ENCODE results near the gene SETD1B. TPM values are rescaled to one million over a fixed set of nuclear protein-coding genes. Genes with fewer than 3 reads are reported as not detected.

The SETD1B gene
- total RNA-seq, 1 experiment from 2014 or later, result 1.7 TPM

DNA sequence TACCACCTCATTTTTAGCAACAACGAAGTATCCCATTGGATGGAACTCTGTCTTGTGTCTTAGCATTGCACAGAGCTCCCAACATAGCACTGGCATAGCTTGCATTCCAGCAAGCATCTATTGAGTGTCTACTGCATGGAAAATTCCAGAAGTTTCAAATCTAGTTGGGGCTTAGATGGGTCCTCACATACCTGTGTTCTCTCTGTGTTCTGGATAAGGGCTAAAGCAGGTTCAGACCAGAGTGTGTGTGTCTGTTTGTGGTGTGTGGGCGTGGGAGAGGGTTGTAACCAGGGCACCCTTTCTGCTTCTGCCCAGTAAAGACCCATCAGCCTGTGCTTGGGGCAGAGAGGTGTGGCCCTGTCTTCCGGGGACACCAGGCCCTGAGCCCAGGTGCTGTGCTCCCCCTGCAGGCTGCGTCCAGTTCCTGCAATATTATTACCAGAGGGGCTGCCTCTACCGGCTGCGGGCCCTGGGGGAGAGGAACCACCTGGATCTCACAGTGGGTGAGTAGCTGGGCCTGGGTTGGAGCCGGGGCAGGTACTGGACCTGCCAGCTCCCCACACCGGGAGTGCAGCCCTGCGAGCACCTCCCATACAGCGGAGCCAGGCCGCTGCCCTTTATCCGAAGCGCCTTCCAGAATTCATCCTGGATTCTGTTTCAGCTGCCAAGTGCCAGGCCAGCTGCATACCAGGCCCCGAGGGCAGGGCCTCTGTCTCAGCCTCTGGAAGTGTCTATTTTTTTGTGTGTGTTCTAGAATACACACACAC is 30.6 kb upstream of the SETD1B start:
- Histone ChIP-seq H3K9me3 (replicated peaks) (no peaks in the 10 kb centered on the region), H3K36me3 (peaks cover 11% of the 10 kb centered on the region; the same call in 1 of the 2 replicates), H3K4me1 (replicated peaks) (peaks cover 16% of the 10 kb centered on the region), H3K27me3 (replicated peaks) (no peaks in the 10 kb centered on the region), H3K27ac (no peak overlapping the region), H3K4me3 (no peak overlapping the region)
- peak; percentile 60 to 76 for DNase-seq (ENCODE audit: low read depth in 1 of 2, low spot score in 2 of 2)

DNA sequence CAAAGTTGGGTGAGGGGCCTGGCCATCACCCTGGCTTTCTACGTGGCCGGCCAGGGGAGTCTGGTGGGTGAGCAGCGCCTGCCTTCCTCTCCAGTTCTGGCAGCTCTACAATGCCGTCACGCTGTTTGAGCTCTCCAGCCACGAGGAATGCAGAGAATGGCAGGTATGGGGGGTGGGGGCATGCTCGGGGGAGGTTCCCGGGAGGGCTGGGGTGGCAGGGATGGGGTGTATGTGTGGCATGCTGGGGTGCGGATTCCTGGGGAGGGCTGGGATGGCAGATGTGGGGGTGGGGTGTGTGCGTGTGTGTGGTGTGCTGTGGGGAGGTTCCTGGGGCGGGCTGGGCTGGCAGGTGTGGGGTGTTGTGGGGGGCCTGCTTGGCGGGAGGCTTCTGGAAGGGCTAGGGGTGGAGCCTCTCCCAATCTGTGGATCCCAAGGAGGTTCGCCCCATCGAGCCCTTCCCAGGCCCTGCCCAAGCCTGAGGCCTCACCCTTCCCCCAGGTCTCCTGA is 28.8 kb upstream of the SETD1B start:
- DNase-seq (ENCODE audit: low read depth in 1 of 2, low spot score in 2 of 2), result no peak
- H3K27me3 ChIP-seq (replicated peaks), result no peaks in the 10 kb centered on the region
- peaks cover 8% of the 10 kb centered on the region; the same call in 1 of the 2 replicates for H3K36me3 ChIP-seq
- no peak overlapping the region for H3K4me3 ChIP-seq
- no peaks in the 10 kb centered on the region for H3K9me3 ChIP-seq (replicated peaks)
- no peak overlapping the region for H3K27ac ChIP-seq
- peaks cover 11% of the 10 kb centered on the region for H3K4me1 ChIP-seq (replicated peaks)

DNA sequence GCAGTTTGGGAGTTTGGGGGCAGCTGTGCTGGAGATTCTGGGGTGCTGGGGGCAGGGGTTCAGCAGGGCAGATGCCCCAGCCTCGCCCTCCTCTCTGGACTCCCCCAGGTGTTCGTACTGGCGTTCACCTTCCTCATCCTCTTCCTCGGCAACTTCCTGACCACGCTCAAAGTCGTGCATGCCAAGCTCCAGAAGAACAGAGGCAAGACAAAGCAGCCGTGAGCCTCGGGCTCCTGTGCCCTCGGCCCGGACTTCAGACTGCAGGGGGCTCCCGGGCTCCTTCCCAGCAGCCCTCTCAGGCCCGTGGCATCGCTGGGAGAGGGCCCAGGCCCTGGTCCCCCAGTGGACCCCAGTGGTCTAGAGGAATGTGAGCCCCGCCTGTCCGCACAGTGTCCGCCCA is 28.3 kb upstream of the SETD1B start:
- Histone ChIP-seq H3K4me3 (no peak overlapping the region), H3K9me3 (replicated peaks) (no peaks in the 10 kb centered on the region), H3K27ac (no peak overlapping the region), H3K4me1 (replicated peaks) (peaks cover 11% of the 10 kb centered on the region), H3K27me3 (replicated peaks) (no peaks in the 10 kb centered on the region), H3K36me3 (peaks cover 8% of the 10 kb centered on the region; the same call in 1 of the 2 replicates)
- DNase-seq (ENCODE audit: low read depth in 1 of 2, low spot score in 2 of 2), result no peak

DNA sequence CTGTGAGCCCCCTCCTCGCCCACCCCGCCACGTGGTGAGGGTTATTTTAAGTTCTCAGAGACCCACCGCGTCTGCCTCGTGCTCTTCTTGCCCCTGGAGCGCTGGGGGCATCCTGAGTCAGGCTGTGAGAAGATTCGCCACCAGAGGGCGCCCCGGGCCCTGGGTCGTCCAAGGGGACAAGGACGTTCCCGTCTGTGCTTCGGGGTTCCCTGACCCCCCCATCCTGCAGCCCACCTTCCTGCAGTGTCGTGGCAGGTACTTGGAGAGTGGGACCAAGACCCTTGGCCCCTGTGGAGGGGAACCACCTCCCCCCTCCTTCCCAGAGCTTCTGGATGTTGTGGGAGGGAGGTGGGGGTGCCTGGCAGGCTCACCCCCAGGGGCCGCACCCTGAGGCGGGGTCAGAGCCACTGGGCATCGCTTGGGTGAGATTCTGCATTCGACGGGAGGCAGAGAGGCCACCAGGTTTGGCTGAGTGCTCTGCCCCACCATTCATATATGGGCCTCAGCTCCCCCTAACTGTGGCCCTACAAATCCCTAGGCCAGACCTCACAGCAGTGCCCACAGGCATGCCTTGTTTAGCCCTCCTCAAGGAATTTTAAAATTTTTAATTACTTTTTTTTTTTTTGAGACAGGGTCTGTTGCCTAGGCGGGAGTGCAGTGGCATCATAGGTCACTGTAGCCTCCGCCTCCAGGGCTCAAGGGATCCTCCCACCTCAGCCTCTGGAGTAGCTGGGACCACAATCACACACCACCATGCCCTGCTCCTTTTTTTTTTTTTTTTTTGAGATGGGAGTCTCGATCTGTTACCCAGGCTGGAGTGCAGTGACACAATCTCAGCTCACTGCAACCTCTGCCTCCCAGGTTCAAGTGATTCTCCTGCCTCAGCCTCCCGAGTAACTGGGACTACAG is 27.4 kb upstream of the SETD1B start:
- Histone ChIP-seq H3K27ac (no peak overlapping the region), H3K4me3 (no peak overlapping the region), H3K36me3 (peaks cover 8% of the 10 kb centered on the region; the same call in 1 of the 2 replicates), H3K4me1 (replicated peaks) (peaks cover 11% of the 10 kb centered on the region), H3K9me3 (replicated peaks) (no peaks in the 10 kb centered on the region), H3K27me3 (replicated peaks) (no peaks in the 10 kb centered on the region)
- peak; percentile 53 to 78 for DNase-seq (ENCODE audit: low read depth in 1 of 2, low spot score in 2 of 2)

DNA sequence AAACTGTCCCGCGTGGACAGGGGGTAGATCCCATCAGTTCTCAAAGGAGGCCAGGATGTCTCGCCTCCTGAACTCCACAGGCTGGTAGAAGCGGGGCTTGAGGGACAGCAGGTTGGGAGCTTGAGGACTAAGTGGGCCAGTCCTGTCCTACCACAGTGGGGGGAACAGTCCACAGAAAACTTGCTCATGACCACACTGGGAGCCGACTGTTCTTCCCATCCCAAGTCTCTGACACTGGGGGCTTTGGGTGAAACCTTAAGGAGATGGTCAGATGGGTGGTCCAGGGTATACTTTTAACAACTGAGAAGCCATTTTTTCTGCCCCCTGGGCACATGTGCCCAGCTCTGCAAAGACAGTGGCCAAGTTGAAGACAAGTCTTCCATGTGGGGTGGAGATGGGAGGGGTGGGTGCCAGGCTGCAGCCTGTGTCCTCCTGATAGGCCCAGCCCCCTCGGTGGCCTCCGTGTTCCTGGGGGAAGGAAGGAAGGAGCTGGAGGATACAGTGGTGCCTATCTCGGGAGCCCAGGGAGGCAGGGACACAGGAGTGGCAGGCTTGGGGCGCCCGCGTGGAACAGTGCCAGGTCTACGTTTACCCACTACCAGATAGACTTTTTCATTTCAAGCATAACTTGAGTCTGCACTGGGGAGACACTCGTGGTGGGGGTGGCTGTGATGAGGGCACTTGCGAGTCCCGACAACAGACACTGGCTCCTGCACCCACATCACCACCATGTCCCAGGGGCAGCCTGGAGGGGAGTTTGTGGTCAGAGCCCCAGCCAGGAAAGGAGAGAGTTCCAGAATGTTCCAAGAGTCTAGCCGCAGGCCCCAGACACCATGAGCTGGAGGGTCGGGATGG is 25.0 kb upstream of the SETD1B start:
- Histone ChIP-seq H3K9me3 (replicated peaks) (no peaks in the 10 kb centered on the region), H3K27ac (no peak overlapping the region), H3K27me3 (replicated peaks) (no peaks in the 10 kb centered on the region), H3K4me1 (replicated peaks) (peaks cover 11% of the 10 kb centered on the region), H3K4me3 (no peak overlapping the region), H3K36me3 (peaks cover 5% of the 10 kb centered on the region; the same call in 1 of the 2 replicates)
- no peak for DNase-seq (ENCODE audit: low read depth in 1 of 2, low spot score in 2 of 2)

DNA sequence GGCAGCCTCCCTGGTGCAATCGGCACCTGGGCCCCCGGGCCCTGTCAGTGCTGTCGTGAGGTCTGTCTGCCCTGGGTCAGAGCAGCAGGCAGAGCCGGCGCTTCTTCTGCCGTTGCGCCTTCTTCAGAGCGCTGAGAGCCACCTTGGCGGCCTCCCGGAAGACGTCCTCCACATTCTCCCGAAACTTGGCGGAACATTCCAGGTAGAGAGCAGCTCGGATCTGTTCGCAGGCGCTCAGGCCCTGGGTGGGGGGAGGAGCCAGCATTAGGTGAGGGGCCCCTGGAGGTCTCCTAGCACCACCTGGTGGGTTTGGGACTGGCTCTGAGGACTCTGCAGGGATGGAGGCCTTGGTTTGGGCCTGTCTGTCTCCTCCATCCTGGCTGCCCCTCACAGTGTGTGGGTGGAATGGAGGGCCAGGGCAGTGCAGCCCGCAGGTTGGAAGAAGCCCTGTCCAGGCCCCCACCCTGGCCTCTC is 24.4 kb upstream of the SETD1B start:
- no peaks in the 10 kb centered on the region for H3K9me3 ChIP-seq (replicated peaks)

DNA sequence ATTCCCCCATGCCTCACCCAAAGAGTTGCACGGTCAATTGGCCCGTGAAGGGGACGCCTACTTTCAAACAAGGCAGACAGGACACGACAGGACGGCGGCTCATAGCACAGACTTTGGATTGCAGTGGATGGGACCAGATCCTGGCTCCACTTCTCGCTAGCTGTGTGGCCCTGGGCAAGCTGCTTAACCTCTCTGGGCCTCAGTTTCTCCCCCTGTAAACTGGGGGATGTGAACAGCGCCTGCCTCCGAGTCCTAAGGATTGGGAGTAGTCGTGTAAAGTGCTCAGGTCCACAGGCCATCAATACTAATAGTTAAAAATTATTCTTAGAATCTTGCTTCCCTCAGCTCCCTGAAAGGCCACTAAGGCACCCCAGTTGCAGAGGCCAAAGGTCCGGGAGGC is 23.4 kb upstream of the SETD1B start:
- DNase-seq (ENCODE audit: low read depth in 1 of 2, low spot score in 2 of 2), result no peak
- no peak overlapping the region for H3K4me3 ChIP-seq
- no peak overlapping the region for H3K27ac ChIP-seq
- peaks cover 21% of the 10 kb centered on the region for H3K4me1 ChIP-seq (replicated peaks)
- H3K9me3 ChIP-seq (replicated peaks), result no peaks in the 10 kb centered on the region
- H3K36me3 ChIP-seq, result peaks cover 5% of the 10 kb centered on the region; the same call in 1 of the 2 replicates
- no peaks in the 10 kb centered on the region for H3K27me3 ChIP-seq (replicated peaks)

More for the DNA sequence above, 24.4 kb upstream of the SETD1B start:
- DNase-seq (ENCODE audit: low read depth in 1 of 2, low spot score in 2 of 2), result no peak
- Histone ChIP-seq H3K4me3 (no peak overlapping the region), H3K27ac (no peak overlapping the region), H3K36me3 (peaks cover 5% of the 10 kb centered on the region; the same call in 1 of the 2 replicates), H3K27me3 (replicated peaks) (no peaks in the 10 kb centered on the region), H3K4me1 (replicated peaks) (peaks cover 16% of the 10 kb centered on the region)

DNA sequence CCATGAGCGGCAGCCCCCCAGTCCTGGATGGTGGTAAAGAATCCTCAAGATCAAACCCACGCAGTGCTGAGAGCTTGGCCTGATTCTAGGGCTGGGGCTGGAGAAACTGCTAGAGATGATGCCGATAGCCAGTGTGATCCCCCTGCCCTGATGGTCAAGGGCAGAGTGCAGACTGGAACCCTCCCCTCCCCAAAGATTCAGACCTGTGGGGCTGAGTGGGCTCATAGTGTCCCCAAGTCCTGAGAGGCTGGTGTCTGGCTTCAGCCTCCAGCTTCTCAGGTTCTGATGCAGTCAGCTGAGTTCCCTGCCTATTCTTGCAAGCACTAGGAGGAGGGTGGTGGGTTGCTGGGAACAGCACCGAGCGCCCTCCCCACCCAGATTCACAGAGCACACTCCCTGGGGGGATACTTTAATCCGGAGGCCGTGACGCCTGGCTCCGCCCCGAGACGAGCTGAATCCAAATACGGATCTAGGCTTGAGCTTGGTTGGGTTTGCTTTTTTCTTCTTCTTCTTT is 22.3 kb upstream of the SETD1B start:
- H3K4me3 ChIP-seq, result no peak overlapping the region
- H3K27ac ChIP-seq, result no peak overlapping the region
- H3K36me3 ChIP-seq, result no peaks in the 10 kb centered on the region
- H3K4me1 ChIP-seq (replicated peaks), result peaks cover 23% of the 10 kb centered on the region
- no peaks in the 10 kb centered on the region for H3K9me3 ChIP-seq (replicated peaks)
- no peaks in the 10 kb centered on the region for H3K27me3 ChIP-seq (replicated peaks)
- no peak for DNase-seq (ENCODE audit: low read depth in 1 of 2, low spot score in 2 of 2)

DNA sequence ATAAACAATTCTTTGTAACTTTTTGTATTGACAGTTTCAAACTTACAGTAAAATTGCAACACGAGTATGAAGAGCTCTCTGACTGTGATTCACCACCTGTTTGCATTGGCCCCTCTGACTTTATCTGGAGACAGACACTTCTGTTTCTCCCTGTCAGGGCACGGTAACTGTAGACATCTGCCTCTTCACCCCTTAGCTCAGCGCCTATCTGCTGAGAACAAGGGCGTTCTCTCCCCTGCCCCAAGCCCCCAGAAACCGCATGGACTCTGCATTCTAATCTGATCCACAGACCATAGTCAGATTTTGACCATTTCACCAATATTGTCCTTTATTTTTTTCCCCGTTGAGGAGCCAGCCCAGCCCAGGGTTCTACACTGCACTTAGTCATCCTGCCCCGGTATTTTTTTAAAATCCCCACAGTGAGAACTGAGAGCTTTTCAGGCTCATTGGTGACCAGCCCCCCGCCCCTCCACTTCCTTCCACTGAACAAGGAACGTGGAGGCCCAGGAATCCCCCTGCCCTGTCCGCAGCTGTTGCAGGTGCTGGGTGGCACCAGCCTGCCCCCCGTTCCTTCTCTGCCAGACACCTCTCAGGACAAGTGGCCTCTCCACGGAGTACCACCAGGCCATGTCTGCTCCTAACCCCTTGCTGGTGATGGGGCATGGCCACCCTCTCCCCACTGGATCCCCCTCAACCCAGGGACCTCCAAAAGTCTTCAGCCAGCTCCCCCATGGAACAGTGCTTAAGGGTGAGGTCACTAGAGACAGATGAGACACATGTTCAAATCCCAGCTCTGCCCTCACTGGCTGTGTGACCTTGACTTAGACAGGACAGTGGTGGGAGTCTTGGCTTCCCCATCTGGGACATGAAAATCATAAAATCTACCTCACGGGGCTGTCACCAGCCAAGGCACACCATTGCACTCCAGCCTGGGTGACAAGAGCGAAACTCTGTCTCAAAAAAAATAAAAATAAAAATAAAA is 21.5 kb upstream of the SETD1B start:
- no peaks in the 10 kb centered on the region for H3K9me3 ChIP-seq (replicated peaks)
- H3K27ac ChIP-seq, result no peak overlapping the region
- no peaks in the 10 kb centered on the region for H3K36me3 ChIP-seq
- H3K4me1 ChIP-seq (replicated peaks), result peaks cover 24% of the 10 kb centered on the region
- H3K4me3 ChIP-seq, result no peak overlapping the region
- no peaks in the 10 kb centered on the region for H3K27me3 ChIP-seq (replicated peaks)
- no peak for DNase-seq (ENCODE audit: low read depth in 1 of 2, low spot score in 2 of 2)

DNA sequence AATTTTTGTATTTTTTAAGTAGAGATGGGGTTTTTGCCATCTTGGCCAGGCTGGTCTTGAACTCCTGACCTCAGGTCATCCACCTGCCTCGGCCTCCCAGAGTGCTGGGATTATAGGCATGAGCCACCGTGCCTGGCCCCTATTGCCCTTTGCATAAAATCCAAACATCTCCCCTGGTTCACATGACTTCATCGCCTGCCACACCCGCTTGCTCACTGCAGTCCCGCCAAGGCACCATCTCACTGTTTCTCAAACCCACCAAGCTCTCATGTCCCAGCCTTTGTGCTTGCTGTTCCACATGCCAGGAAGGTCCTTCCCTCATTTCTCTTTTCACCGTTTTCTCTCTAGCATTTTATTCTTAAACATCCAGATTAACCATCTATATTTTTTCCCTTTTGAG is 20.0 kb upstream of the SETD1B start:
- Histone ChIP-seq H3K36me3 (no peaks in the 10 kb centered on the region), H3K9me3 (replicated peaks) (no peaks in the 10 kb centered on the region), H3K4me1 (replicated peaks) (peaks cover 24% of the 10 kb centered on the region), H3K27ac (no peak overlapping the region), H3K27me3 (replicated peaks) (no peaks in the 10 kb centered on the region), H3K4me3 (no peak overlapping the region)
- no peak for DNase-seq (ENCODE audit: low read depth in 1 of 2, low spot score in 2 of 2)

DNA sequence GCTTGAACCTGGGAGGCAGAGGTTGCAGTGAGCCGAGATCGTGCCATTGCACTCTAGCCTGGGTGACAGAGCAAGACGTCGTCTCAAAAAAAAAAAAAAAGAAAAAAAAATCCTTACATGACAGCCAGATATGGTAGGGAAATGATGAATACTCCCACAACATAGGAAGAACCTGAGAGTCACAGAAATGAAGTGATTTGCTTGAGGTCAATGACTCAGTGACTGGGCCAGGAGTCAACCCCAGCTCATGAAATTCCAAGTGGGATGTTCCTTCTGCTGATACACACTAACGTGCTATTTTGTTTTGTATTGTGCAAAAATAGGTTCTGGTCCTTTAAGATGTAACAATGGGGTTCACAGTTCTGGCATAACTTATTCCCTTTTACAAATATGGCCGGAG is 19.3 kb upstream of the SETD1B start:
- Histone ChIP-seq H3K27ac (no peak overlapping the region), H3K4me3 (no peak overlapping the region)

DNA sequence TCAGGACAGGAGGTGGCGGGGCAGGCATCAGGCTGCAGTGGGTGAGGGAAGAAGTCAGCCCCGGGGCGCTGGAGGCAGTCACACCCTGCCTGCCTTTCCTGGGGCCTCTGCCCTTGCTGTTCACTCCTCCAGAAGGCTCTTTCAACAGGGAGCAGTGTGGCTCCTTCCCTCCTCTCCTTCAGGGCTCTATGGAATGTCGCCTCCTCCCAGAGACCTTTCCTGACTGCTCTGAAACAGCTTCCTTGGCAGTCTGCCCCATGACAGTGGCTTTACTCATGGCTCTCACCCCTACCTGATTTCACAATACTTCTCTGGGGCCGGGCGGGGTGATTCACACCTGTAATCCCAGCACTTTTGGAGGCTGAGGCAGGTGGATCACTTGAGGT is 17.4 kb upstream of the SETD1B start:
- H3K27me3 ChIP-seq (replicated peaks), result no peaks in the 10 kb centered on the region
- peak; percentile 49 to 73 for DNase-seq (ENCODE audit: low read depth in 1 of 2, low spot score in 2 of 2)
- peaks cover 24% of the 10 kb centered on the region for H3K4me1 ChIP-seq (replicated peaks)
- no peaks in the 10 kb centered on the region for H3K9me3 ChIP-seq (replicated peaks)
- no peak overlapping the region for H3K27ac ChIP-seq
- no peak overlapping the region for H3K4me3 ChIP-seq
- no peaks in the 10 kb centered on the region for H3K36me3 ChIP-seq

More for the DNA sequence above, 19.3 kb upstream of the SETD1B start:
- H3K9me3 ChIP-seq (replicated peaks), result no peaks in the 10 kb centered on the region
- peak in 1 of 2 experiments; percentile 38 for DNase-seq (ENCODE audit: low read depth in 1 of 2, low spot score in 2 of 2)
- peaks cover 24% of the 10 kb centered on the region for H3K4me1 ChIP-seq (replicated peaks)
- no peaks in the 10 kb centered on the region for H3K27me3 ChIP-seq (replicated peaks)
- H3K36me3 ChIP-seq, result no peaks in the 10 kb centered on the region
